ENCODE measurements around the gene IRAK4.

GRCh38 chr12:43776498-43776897 lies 17.7 kb downstream of the IRAK4 start:
- TF ChIP-seq CTCF (IDR thresholded peaks at IDR 0.05) (peak in 3 of 6 experiments; percentile 10 to 23 (median 19)), POLR2A (IDR thresholded peaks at IDR 0.05) (no peak)
